NCI-H2029 treated with DMSO at 0.1 percent for 48 hours (cell line): Measurements from ENCODE around the gene RLBP1.

Experiments
- DNase-seq: peaks from one replicate; lab custom pipeline; 2025; lab: John Stamatoyannopoulos, UW

RLBP1 gene

GRCh38 chr15:89205991-89206585 lies 15.3 kb downstream of the RLBP1 start:
- DNase-seq: no peak

- no peak for DNase-seq
Observed at GRCh38 chr15:89203705-89204273, 17.6 kb downstream of the RLBP1 start.

GRCh38 chr15:89201465-89202005 lies 19.8 kb downstream of the RLBP1 start:
- no peak for DNase-seq

DNA sequence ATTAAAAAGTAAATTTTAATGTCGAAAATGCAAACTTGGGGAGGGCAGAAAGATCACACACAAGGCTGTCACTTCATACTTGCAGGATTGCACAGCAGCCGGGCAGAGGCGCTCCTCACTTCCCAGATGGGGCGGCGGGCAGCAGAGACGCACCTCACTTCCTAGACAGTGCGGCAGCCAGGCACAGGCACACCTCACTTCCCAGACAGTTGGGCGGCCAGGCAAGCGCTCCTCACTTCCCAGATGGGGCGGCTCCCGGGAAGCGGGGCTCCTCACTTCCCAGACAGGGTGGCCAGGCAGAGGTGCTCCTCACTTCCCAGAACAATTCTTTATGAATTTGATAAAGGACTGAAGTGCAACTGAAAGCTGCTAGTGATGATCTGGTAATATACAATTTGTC lies 21.2 kb downstream of the RLBP1 start:
- no peak for DNase-seq

- DNase-seq: no peak
Observed at GRCh38 chr15:89199746-89200145, 21.6 kb downstream of the RLBP1 start.

GRCh38 chr15:89198934-89199333 lies 22.4 kb downstream of the RLBP1 start:
- DNase-seq: no peak

DNA sequence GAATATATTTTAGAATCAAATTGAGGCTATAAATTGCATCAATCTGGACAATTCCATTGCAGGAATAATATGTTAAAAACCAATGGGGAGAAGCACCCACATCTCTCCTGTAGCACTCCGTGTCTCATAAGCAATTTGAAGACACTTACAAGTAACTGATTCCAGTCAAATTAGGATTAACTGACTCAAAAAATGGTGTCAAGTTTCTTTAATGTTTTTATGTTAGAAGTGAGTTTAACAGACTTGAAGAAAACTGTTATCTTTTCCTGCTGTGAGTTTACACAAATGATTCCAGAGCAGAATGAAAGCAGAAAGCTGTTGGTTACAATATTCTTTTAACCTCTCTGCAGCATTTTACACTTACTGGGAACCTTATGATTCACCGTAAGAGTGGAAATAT lies 23.2 kb downstream of the RLBP1 start:
- DNase-seq: no peak

DNA sequence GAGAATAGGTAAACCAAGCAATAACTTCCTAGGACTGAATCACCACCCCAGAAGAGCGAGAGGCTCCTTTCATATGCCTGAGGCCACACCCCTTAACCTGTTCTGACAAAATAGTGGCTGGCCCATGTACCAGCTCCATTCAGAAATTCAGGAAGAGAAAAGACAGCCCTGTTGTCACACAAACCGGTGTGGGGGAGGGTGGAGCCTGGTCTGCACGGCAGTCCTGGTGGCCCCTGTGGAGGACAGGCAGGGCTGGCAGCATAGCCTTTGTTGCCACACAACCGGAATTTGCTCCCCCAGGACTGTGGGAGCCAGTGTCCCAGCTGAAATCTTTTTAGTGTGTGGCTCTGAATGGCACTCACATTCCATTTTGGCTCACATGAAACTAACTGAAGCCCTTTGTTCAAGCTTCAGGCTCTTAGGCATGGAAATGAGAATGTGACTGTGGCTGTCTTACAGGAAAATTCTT lies 23.8 kb downstream of the RLBP1 start:
- DNase-seq: no peak

DNA sequence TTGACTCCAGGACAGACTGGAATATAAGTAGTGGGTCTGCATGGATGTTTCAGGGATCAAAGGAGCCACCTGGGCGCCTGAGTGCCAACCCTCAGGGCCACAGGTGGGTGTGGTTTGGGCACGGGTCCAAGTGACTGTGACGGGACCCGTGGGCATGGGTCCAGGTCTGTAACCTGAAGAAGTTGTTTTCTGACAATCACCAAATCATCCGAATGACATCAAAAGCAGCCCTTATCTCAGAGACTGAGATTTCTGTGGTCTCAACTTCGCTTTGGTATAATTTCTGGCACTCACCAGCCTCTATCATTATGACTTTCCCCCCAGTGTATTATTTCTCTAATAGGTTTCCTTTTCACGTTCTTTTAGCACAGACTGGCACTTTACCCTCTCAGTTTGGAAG lies 24.4 kb downstream of the RLBP1 start:
- DNase-seq: peak; percentile 38

DNA sequence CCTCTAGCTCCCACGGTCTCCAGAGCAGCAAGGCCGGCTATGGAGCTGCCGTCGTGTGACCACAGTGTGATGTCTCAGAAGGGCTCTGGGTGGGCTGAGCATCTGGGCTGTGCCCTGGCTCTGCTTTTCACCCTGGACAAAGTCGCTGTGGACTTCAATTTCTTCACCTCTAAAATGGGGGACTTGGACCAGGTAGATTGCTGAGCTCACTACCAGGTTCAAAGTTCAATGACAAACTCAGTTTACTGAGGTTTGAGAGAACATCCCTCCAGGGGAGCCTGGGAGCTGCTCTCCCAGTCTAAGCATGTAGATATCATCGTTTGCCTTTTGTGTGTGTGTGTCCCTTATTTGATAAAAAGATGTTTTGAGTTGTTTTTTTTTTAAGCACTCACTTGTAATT lies 25.1 kb downstream of the RLBP1 start:
- no peak for DNase-seq

DNA sequence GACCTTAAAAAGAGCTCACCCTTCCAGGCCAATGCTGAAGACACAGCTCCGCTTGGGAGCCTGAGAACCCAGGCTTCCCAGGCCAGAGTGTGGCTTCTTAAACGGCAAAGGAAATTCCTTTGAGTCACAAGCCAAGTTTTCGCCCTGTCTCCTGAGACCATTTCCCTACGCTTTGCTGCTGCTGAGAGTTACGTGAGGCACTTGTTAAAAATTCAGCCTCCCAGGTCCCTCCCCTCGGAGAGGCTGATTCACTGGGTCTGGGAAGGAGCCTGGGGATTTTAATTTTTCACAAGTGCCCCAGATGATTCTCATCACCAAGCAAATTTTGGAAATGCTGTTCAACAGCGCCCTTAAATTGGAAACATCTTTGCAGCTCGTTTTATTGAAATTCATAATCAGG lies 25.5 kb downstream of the RLBP1 start:
- no peak for DNase-seq

DNA sequence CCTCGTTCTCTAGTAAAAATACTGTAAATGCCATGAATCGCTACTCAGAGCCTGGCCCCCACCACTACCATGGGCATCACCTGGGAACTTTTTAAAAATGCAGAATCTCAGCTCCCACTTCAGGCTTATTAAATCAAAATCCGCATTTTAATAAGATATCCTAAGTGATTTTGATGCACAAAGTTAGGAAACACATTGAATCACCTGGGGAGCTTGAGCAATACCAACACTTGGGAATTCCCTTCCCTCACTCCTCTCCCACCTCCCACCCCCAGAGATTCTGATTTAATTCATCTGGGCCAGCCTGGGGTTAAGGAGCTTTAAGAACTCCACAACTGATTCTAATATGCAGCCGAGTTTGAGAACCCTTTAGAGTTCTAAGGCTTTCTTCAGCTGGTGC lies 26.8 kb downstream of the RLBP1 start:
- DNase-seq: no peak

DNA sequence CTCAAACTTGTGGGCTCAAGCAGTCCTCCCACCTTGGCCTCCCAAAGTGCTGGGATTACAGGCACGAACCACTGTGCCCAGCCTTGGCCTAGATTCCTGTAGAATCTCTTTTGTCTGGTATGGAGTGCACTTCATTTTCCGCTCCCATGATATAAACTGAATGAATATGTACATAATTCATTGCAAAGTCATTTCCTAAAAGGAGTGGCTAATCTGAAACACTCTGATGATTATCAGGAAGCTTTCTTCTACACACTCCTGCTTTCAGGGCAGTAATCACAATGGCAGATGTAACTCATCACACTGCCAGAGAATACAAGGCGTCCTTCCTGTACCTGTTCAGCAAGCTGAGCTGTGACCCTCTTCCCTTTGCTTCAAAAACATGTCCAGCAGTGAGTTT lies 28.6 kb downstream of the RLBP1 start:
- DNase-seq: no peak

GRCh38 chr15:89192136-89192535 lies 29.2 kb downstream of the RLBP1 start:
- no peak for DNase-seq

DNA sequence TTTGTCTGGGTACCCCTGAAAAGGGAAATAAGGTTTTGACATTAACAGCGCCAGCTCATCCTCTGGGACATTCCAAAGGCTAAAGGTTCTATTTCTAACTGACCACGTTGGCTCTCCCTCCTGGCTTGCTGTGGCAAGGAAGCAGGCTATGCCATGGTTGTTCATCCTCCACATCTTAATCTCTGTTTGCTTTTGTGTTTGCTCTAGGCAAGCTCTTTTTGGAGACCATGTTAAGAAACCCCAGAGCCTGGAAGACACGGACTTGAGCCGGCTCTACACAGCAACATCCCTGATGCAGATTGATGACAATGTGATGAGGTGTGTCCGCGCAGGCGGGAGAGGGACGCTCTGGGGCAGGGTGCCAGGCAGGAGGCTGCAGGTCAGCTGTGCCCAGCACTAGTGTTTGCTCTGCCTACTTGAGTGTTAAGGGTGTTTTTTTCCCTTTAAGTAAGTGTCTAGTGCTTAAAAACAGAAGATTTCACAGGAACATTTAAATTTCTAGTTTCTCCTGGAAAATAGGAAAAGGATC lies 33.3 kb downstream of the RLBP1 start:
- DNase-seq: peak; percentile 12

DNA sequence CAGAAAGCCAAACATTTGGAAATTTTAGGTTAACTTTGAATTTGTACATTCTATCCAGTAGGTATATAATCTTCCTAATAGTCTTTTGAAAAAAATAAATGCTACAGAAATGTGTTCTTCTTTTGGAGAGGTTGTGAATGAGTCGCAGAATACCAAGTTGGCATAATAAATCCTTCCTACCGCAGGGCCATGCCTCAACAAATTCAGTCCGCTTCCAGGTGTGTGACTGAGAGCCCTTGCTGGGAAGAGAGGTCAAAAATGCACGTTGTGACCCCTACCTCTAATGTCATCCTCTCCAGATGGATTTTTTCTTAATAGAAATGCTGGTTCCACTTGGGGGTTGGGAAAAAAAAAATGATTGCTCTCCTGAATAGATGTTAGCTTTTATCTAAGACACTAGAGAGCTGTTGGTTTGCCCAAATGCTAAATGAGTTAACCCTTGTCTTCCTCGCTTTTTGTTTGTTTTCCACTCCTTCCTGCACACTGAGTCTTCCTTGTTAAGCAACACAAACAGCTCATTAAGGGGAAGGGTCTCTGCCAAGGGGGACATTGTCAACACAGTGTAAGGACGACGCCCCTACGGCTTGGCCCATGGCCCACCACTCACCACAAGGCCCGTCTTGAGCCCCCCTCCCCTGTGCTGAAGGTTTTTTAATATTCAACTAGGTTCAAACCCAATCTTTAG lies 33.9 kb downstream of the RLBP1 start:
- peak; percentile 9 for DNase-seq

DNA sequence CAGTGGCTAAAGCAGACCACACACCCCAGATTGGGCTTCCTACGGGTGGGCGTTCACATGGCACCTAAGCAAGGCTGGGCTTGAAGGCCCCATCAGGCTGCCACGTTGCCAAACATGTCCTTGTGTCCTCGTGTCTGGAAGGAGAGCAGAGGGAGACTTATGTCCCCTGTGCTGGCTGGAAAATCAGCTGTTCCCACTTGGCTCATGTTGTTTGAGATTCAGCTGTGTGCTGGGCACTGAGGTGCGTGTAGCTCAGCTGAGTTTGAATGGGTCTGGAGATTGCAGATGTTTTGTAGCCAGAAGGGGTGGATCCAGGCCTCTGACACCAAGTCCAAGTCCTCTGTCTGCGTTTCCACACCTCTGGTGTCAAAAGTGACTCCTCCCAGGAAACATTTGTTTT lies 34.6 kb downstream of the RLBP1 start:
- no peak for DNase-seq

DNA sequence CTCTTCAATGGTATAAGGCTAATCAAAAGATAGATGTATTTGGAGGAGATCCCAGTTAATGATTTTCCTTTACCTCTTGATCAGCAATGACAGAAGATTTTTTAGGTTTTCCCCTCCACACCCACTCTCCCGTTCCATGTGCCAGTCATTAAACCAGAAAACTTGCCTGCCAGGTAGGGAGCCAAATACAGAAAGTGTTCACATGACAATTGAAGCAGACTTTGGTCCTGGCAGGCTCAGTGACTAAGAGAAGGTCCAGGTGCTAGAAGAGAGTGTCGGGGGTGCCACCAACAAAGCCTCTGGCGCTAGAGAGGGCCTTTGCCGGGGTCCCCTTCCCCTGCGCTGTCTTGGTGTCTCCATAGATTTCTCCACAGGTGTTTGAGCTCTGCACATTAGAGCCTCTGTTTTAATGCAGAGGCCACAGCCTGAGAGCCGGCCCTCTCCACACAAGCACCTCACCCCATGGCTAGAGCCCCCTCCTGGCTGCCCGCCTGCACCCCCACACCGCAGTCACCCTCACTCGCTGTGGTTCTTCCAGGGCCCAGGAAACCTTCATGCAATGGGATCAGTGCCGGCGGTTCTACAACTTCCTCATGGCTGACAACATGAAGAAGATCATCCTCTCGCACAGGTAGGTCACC lies 36.4 kb downstream of the RLBP1 start:
- no peak for DNase-seq

DNA sequence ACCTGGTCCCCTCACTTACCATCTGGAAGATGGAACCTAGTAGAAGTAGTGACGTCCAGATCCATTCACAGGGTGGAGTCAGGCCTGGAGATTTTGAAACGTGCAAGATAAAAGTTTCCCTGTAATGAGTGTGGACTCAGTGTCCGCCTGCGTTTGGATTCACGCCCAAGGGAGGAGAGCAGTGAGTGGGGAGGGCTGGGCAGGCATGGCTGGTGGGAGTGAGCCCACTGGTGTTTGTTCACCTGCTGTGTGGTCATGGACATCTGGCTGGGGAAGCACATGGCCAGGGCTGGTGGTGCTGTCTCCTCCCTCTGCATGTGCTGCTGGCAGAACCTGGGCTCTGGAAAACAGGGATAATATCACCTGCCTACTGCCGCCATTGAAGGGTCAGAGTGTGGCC lies 37.0 kb downstream of the RLBP1 start:
- DNase-seq: no peak

GRCh38 chr15:89179966-89180875 lies 41.2 kb downstream of the RLBP1 start:
- no peak for DNase-seq

GRCh38 chr15:89178307-89178977 lies 42.9 kb downstream of the RLBP1 start:
- DNase-seq: no peak
